ENCODE results near the gene PFKP.

GRCh38 chr10:3165196-3165595, 97.8 kb downstream of the PFKP start:
- TF ChIP-seq POLR2A (IDR thresholded peaks at IDR 0.05), result no peak
- TF ChIP-seq CTCF (IDR thresholded peaks at IDR 0.05), result no peak
